Choroid plexus epithelial cell (primary cell): ENCODE measurements around the gene RTL10.

Experiments used
- DNase-seq: peaks from one replicate; pipeline ENCODE4 v3.0.0-alpha.2; 2010; ENCODE audit warnings: low read depth
- H3K4me3 ChIP-seq: 2 replicates; pipeline ENCODE4 v1.5.1; 2011; ENCODE audit warnings: low read depth, mild to moderate bottlenecking, control low read depth, low read length, moderate library complexity
- TF ChIP-seq, protein P1 (sequence below): conservative IDR thresholded peaks from 2 replicates; pipeline ENCODE4 v1.5.1; 2011; ENCODE audit warnings: low read depth, mild to moderate bottlenecking, control low read depth, inconsistent platforms, low read length, moderate library complexity

The RTL10 gene

DNA sequence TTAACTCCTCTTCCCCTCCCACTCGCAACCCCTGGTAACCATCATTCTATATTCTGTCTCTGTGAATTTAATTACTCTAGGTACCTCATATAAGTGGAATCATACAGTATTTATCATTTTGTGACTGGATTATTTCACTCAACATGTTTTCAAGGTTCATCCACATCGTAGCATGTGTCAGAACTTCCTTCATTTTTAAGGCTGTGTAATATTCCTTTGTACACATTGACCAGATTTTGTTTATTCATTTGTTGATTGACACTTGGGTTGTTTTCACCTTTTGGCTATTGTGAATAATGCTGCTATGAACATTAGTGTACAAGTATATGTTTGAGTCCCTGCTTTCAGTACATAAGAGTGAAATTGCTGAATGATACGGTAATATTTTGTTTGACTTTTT is 2.7 kb upstream of the RTL10 start:
- no peak for DNase-seq
- H3K4me3 ChIP-seq: no peak overlapping the region
- TF ChIP-seq, protein P1, sequence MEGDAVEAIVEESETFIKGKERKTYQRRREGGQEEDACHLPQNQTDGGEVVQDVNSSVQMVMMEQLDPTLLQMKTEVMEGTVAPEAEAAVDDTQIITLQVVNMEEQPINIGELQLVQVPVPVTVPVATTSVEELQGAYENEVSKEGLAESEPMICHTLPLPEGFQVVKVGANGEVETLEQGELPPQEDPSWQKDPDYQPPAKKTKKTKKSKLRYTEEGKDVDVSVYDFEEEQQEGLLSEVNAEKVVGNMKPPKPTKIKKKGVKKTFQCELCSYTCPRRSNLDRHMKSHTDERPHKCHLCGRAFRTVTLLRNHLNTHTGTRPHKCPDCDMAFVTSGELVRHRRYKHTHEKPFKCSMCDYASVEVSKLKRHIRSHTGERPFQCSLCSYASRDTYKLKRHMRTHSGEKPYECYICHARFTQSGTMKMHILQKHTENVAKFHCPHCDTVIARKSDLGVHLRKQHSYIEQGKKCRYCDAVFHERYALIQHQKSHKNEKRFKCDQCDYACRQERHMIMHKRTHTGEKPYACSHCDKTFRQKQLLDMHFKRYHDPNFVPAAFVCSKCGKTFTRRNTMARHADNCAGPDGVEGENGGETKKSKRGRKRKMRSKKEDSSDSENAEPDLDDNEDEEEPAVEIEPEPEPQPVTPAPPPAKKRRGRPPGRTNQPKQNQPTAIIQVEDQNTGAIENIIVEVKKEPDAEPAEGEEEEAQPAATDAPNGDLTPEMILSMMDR: no peak

DNA sequence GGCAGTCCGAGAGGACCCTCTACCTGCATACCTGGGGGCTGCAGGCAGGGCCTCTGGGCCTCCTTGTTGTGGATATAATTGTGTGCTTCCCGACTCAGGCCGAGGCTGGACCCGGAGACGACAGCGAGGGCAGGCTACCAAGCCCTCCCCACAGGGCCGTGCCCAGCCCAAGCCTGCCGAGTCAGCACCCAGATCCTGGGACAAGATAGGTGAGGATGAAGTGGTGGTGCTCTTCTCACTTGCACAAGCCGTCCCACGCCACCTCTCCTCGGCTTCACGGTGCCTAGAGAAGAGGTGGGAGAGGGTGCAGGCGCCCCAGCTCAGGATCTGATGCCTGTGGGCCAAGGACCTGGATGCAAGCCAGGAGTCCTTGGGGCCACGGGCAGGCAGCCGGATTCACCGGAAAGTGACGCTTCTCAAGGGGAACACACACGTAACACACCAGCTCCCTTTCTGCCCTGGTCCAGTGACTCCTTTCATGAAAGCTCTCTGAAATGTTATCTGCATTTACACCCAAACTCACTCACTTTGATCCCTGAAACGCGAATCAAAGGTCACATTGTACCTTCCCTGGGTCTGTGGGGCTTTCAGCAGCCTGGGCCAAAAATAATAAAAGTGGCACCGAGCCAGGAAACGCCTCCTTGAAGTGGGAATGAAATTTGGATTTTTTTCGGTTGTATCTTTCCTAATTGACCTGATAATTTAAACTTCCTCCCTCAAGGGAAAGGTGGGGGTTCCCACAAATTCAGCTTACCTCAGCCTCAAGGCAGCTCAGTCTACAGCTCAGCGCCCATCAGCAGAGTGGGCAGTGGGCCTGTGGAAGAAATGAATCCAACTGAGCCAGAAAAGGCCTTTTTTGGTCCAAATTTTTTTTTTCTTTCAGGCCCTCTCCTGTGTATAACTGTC is 1.1 kb upstream of the RTL10 start:
- peak overlapping the region; percentile 90 for H3K4me3 ChIP-seq
- peak; percentile 56 for DNase-seq
- TF ChIP-seq, protein P1: no peak

DNA sequence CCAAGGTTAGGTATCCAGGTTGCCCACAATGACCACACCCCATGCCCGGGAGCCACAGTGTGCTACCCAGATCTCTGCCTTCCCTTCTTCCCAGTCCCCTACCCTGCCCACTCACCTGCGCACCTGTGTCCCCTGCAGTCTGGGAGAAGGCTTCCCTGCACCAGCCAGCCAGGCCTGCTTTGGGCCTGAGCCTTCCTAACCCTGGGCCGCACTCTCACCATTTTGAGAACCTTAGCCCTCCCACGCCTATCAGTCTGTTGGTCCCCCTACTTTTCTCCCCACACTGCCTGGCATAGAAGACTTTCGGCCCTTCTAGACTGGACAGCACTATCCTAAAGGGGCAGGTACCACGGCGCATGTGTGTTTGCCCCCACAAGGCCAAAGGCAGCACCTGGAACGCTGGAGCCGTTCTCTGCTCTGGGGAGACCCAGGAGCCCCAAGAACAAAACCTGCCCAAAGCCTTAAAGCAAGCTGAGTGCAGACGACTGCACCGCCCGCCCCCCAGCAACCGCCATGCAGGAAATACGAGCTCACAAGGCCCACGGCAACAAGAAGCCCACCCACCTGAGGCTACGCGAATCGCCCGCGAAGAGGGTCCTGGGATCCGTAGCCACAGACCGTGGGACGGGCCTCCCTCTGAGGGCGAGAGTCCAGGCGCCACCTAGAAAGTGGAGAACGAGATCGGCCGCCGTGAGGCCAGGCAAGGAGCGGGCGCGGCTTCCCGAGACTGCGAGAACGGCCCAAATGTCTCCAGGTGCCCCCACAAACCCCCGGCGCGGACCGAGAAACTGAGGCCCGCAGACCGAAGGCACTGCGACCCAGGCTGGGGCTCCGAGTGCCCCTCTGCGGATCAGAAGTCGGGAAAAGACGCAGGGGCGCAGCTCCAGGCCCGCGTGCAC is 546 bp downstream of the RTL10 start:
- peak; percentile 17 for DNase-seq
- peak overlapping the region; percentile 90 for H3K4me3 ChIP-seq
- TF ChIP-seq, protein P1: no peak

DNA sequence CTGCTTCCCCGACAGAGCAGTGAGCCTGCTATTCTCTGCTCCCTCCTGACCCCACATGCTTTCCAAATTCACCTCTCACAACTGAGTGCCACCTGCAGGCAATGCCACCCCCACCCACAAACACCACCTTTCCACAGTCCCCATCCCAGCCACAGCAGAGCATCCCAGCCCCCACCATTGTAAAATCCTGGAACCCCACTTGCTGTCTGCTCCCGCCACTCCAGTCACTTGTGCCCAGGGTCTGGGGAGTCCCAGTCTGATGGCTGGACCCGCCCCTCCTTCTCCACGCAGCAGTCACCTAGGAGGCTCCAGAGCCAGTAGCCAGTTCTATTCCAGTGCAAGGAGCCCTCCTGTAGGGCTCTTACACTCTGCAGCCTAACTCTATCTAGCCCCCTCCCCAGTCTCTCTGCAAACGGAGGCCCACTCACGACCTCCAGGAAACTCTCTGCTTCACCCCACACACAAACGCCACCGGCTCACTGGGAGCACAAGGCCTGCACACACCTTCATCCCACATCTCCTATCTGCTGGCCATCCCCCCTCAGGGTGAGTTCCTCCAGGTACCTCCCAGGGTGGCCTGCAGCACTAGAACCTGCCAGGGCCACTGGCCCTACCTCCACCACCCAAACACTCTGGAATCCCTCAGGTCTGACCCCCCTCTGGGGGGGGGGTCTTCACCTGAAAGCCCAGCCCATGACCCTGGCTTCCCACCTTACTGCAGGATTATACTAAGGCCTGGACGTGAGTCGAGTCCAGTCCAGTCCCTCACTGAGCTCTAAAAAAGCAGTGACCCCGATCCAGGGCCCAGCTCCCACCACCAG is 1.4 kb downstream of the RTL10 start:
- H3K4me3 ChIP-seq: peak overlapping the region; percentile 90
- DNase-seq: no peak
- TF ChIP-seq, protein P1: no peak

DNA sequence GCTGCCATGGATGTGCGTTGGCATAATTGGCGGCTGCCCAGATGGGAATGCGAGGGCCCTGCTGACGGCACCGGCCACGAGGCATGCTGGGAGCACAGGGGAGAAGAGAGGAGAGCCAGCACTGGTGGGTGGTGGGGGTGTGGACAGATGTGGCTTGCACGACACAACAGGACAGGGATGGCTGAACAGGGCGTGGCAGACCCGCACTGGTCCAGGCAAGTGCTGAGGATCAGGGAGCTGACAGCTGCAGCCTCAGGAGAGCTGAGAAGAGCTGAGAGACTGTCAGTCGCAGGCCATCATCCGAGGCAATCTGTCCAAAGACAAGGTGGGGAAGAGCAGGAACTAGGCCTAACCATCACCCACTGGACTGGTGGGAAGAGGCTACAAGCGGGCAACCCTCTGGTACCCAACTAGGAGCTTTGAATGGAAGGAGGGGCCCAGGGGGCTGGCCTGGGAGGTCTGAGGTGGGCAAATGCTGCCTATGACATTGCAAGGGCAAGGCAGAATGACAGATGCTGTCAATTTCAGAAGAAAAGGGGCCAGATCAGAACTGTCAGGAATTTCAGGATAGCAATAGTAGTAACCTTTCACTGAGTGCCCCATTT is 2.4 kb downstream of the RTL10 start:
- no peak for DNase-seq
- H3K4me3 ChIP-seq: no peak overlapping the region
- TF ChIP-seq, protein P1: no peak
